Caco-2 (cell line): Measurements from ENCODE around the gene TNS4. TPM values are rescaled to one million over a fixed set of nuclear protein-coding genes. Genes with fewer than 3 reads are reported as not detected.
A peak's percentile ranks its signal among the peaks of the same experiment; 100 is the strongest.
"Not testable (repeated sequence)": the region's sequence is repeated elsewhere in the genome, so short reads cannot be mapped to it uniquely, and the experiment has no call there.

Experiments
- BruUV-seq: library from RNA; stranded (reverse); fragments of 400-500 nt; replicated peaks from 2 replicates; lab custom pipeline; 2021; lab: Mats Ljungman, UMichigan
- CTCF ChIA-PET: fragments of 300-600 bp; sonication (Branson Sonifier 250); formaldehyde crosslinking; loops from one replicate; lab custom pipeline; 2022; ENCODE audit warnings: antibody characterized with exemption; lab: Charles Lee
- POLR2A ChIA-PET: fragments of 300-600 bp; sonication (Branson Sonifier 250); formaldehyde crosslinking; loops from one replicate; lab custom pipeline; 2022; ENCODE audit warnings: antibody characterized with exemption; lab: Charles Lee
- DNase-seq, 2 experiments: peaks; one replicate each; pipeline versions ENCODE4 v3.0.0 to v3.0.0-alpha.2; 2020 to 2022
- H3K27me3 ChIP-seq: replicated peaks from 2 replicates; pipeline ENCODE4 v1.6.0; 2011; ENCODE audit warnings: low read length; ENCODE audit not compliant: control insufficient read depth, insufficient read depth
- H3K36me3 ChIP-seq: 2 replicates; pipeline ENCODE4 v1.5.1; 2011; ENCODE audit warnings: low read length; ENCODE audit not compliant: control insufficient read depth, insufficient read depth
- H3K4me1 ChIP-seq: fragments of 250-450 bp; sonication (Bioruptor Pico); 2 replicates; pipeline ENCODE4 v1.5.1; 2020; ENCODE audit warnings: mild to moderate bottlenecking
- H3K4me3 ChIP-seq: 2 replicates; pipeline ENCODE4 v1.5.1; 2011; ENCODE audit warnings: low read depth, mild to moderate bottlenecking, control low read depth, low read length
- H3K9me3 ChIP-seq: fragments of 250-450 bp; sonication (Bioruptor Pico); 2 replicates; pipeline ENCODE4 v1.5.1; 2020; ENCODE audit warnings: mild to moderate bottlenecking, moderate library complexity
- H3K27ac Mint-ChIP-seq: one replicate; pipeline ENCODE4 v1.8.0; 2022; ENCODE audit warnings: mixed read lengths; ENCODE audit not compliant: unreplicated experiment
- H3K27me3 Mint-ChIP-seq: one replicate; pipeline ENCODE4 v1.8.0; 2022; ENCODE audit warnings: mixed read lengths; ENCODE audit not compliant: insufficient read depth, unreplicated experiment
- H3K36me3 Mint-ChIP-seq: one replicate; pipeline ENCODE4 v1.8.0; 2022; ENCODE audit warnings: mild to moderate bottlenecking, mixed read lengths; ENCODE audit not compliant: insufficient read depth, unreplicated experiment
- H3K4me1 Mint-ChIP-seq: one replicate; pipeline ENCODE4 v1.8.0; 2022; ENCODE audit warnings: low read depth, mixed read lengths; ENCODE audit not compliant: unreplicated experiment
- H3K4me3 Mint-ChIP-seq: one replicate; pipeline ENCODE4 v1.8.0; 2022; ENCODE audit warnings: mild to moderate bottlenecking, moderate library complexity, mixed read lengths; ENCODE audit not compliant: unreplicated experiment
- H3K9me3 Mint-ChIP-seq: one replicate; pipeline ENCODE4 v1.8.0; 2022; ENCODE audit warnings: mixed read lengths; ENCODE audit not compliant: unreplicated experiment
- CTCF ChIP-seq, 2 experiments: fragments of 200-600 bp in 1 of 2; IDR thresholded peaks; 1 replicate in 1 of 2; 2 replicates in 1 of 2; pipeline versions ENCODE4 v1.5.1 to v1.8.0; 2011 to 2022; ENCODE audit warnings: antibody characterized with exemption in 1 of 2, control low read depth in 1 of 2, inconsistent platforms in 1 of 2, low read depth in 1 of 2, low read length in 1 of 2, mild to moderate bottlenecking in 1 of 2, moderate library complexity in 1 of 2; ENCODE audit not compliant: insufficient read depth in 1 of 2, severe bottlenecking in 1 of 2, unreplicated experiment in 1 of 2
- intact Hi-C: fragments of 100-400 bp; cut with micrococcal nuclease; formaldehyde crosslinking; loops from one replicate; pipeline ENCODE4 v1.10.0; 2022; ENCODE audit not compliant: unreplicated experiment
- total RNA-seq: library from RNA; stranded (reverse); gene quantifications from 2 replicates; pipeline ENCODE4 v1.2.3, GENCODE V29; 2022

TNS4 gene
- total RNA-seq, 1 experiment from 2014 or later: not detected

- POLR2A ChIA-PET: no interaction called here
- H3K9me3 ChIP-seq: no peaks in the 10 kb centered on the region
- H3K4me3 Mint-ChIP-seq: no peak overlapping the region
- no peaks in the 10 kb centered on the region for H3K27me3 Mint-ChIP-seq
- intact Hi-C loops: no loop called here
- no peak overlapping the region for H3K27ac Mint-ChIP-seq
- no peak overlapping the region for H3K4me3 ChIP-seq
- H3K4me1 Mint-ChIP-seq: peaks cover 30% of the 10 kb centered on the region
- H3K36me3 Mint-ChIP-seq: peaks cover 6% of the 10 kb centered on the region
- no peak for DNase-seq
- BruUV-seq: no TSS peak
- no peaks in the 10 kb centered on the region for H3K27me3 ChIP-seq
- peaks cover 38% of the 10 kb centered on the region for H3K4me1 ChIP-seq
- TF ChIP-seq CTCF (IDR thresholded peaks at IDR 0.05; ENCODE audit: insufficient read depth in 1 of 2, low read depth in 1 of 2, low read length in 1 of 2, severe bottlenecking in 1 of 2, unreplicated experiment in 1 of 2): no peak
- CTCF ChIA-PET: interaction anchor here (0.6 to 2.6 kb wide), 3 partner anchors 13 to 61 kb away, joined by 3 to 20 read pairs (median 5); no protein-coding TSS in a partner anchor
- H3K9me3 Mint-ChIP-seq: no peaks in the 10 kb centered on the region
- H3K36me3 ChIP-seq: no peaks in the 10 kb centered on the region
Observed at GRCh38 chr17:40547079-40547784, 45.8 kb upstream of the TNS4 start.

DNA sequence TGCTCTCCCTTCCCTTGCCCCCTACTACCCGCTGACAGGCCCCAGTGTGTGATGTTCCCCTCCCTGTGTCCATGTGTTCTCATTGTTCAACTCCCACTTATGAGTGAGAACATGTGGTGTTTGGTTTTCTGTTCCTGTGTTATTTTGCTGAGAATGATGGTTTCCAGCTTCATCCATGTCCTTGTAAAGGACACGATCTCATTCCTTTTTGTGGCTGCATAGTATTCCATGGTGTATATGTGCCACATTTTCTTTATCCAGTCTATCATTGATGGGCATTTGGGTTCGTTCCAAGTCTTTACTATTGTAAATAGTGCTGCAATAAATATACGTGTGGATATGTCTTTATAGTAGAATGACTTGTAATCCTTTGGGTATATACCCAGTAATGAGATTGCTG, 45.1 kb upstream of the TNS4 start:
- DNase-seq, POLR2A ChIA-PET, H3K27me3 Mint-ChIP-seq, H3K4me3 Mint-ChIP-seq, H3K36me3 Mint-ChIP-seq, intact Hi-C loops, BruUV-seq, H3K27me3 ChIP-seq, H3K9me3 ChIP-seq, H3K9me3 Mint-ChIP-seq, H3K27ac Mint-ChIP-seq, H3K4me3 ChIP-seq, CTCF ChIA-PET, H3K36me3 ChIP-seq: not testable (repeated sequence)
- peaks cover 23% of the 10 kb centered on the region for H3K4me1 Mint-ChIP-seq
- H3K4me1 ChIP-seq: peaks cover 31% of the 10 kb centered on the region

DNA sequence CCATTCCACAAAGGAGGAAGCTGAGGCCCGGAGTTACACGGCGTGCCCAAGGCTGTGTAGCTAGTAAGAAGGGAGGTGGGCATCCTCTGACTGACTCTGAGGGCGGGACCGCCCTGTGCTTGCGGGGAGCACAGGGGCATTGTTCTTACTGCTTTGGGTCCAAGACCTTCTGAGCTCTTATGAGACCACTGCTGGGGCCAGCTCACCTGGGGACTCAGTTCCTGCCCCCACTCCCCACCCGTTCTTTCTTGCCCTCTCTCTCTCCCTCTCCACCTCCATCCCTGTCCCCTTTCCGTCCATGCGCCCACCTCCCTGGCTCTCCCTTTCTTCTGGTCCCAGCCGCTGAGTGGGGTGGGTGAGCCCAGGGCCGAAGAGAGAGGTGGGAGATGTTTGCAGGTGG, 44.2 kb upstream of the TNS4 start:
- BruUV-seq: no TSS peak
- H3K9me3 ChIP-seq: no peaks in the 10 kb centered on the region
- Mint-ChIP-seq H3K9me3 (no peaks in the 10 kb centered on the region), H3K4me3 (no peak overlapping the region), H3K4me1 (peaks cover 17% of the 10 kb centered on the region), H3K36me3 (no peaks in the 10 kb centered on the region), H3K27ac (no peak overlapping the region), H3K27me3 (no peaks in the 10 kb centered on the region)
- ChIA-PET CTCF (interaction anchor here (0.5 to 1.1 kb wide), 3 partner anchors 9 to 14 kb away, joined by 3 to 4 read pairs (median 3); no protein-coding TSS in a partner anchor), POLR2A (no interaction called here)
- TF ChIP-seq CTCF (IDR thresholded peaks at IDR 0.05; ENCODE audit: insufficient read depth in 1 of 2, low read depth in 1 of 2, low read length in 1 of 2, severe bottlenecking in 1 of 2, unreplicated experiment in 1 of 2): no peak
- peaks cover 22% of the 10 kb centered on the region for H3K4me1 ChIP-seq
- intact Hi-C loops: no loop called here
- no peaks in the 10 kb centered on the region for H3K36me3 ChIP-seq
- no peaks in the 10 kb centered on the region for H3K27me3 ChIP-seq
- no peak overlapping the region for H3K4me3 ChIP-seq
- peak in 1 of 2 experiments; percentile 23 for DNase-seq
